Kidney (tissue), 14 donors: Measurements from ENCODE around the gene SBNO2. TPM values are rescaled to one million over a fixed set of nuclear protein-coding genes. Genes with fewer than 3 reads are reported as not detected.

Source experiments
- DNase-seq, 5 donors: peaks; one replicate each; pipeline ENCODE4 v3.0.0-alpha.2; 2013 to 2020
- FAIRE-seq: peaks from 2 replicates; lab custom pipeline; 2012; peaks lifted over from hg19 to GRCh38; lab: Jason Lieb, UNC
- H3K27ac ChIP-seq, 2 donors: one replicate each; pipeline ENCODE4 v1.7.0; 2013; ENCODE audit warnings: low read depth in 2 of 2, low read length in 2 of 2, inconsistent platforms in 1 of 2
- H3K27me3 ChIP-seq: one replicate; pipeline ENCODE4 v1.7.1; 2013; ENCODE audit warnings: low read length, inconsistent platforms; ENCODE audit not compliant: control insufficient read depth, insufficient read depth
- H3K36me3 ChIP-seq, 3 donors: one replicate each; pipeline versions ENCODE4 v1.7.0 to v1.7.1; 2013; ENCODE audit warnings: low read length in 3 of 3, control low read depth in 1 of 3, inconsistent platforms in 1 of 3; ENCODE audit not compliant: insufficient read depth in 3 of 3, control insufficient read depth in 2 of 3
- H3K4me1 ChIP-seq, 3 donors: one replicate each; pipeline versions ENCODE4 v1.7.0 to v1.7.1; 2013; ENCODE audit warnings: low read length in 3 of 3, inconsistent platforms in 1 of 3, low read depth in 1 of 3; ENCODE audit not compliant: control insufficient read depth in 2 of 3, insufficient read depth in 2 of 3
- H3K4me3 ChIP-seq, 3 donors: one replicate each; pipeline versions ENCODE4 v1.7.0 to v1.8.1; 2013; ENCODE audit warnings: low read length in 3 of 3, control low read depth in 1 of 3, inconsistent platforms in 1 of 3
- H3K9ac ChIP-seq, 3 donors: one replicate each; pipeline versions ENCODE4 v1.7.0 to v1.7.1; 2013; ENCODE audit warnings: low read length in 3 of 3, control low read depth in 1 of 3, inconsistent platforms in 1 of 3
- H3K9me3 ChIP-seq, 3 donors: one replicate each; pipeline versions ENCODE4 v1.7.0 to v1.7.1; 2013; ENCODE audit warnings: low read length in 3 of 3, control low read depth in 1 of 3, inconsistent platforms in 1 of 3; ENCODE audit not compliant: control insufficient read depth in 2 of 3, insufficient read depth in 1 of 3
- intact Hi-C: fragments of 100-400 bp; cut with DNase I; formaldehyde crosslinking; loops from one replicate; pipeline ENCODE4 v1.11.1; 2022
- polyA plus RNA-seq: library from polyadenylated mRNA; stranded (reverse); fragments of 350-450 nt; fragmentation: Illumina TruSeq; extraction: RNeasy Lipid Tissue Mini Kit (QIAGEN cat#74804); gene quantifications from one replicate; pipeline ENCODE4 v1.2.3, GENCODE V29; 2014; ENCODE audit warnings: low read depth, low replicate concordance; ENCODE audit not compliant: insufficient read depth
- total RNA-seq: library from RNA; stranded (reverse); fragmentation: NEBNext Ultra II Directional; extraction: Animal tissue kit (Norgen Biotek cat#: 25700); gene quantifications from one replicate; pipeline ENCODE4 v1.2.1, GENCODE V29; 2021
- TF ChIP-seq, protein P1 (sequence below): IDR thresholded peaks from 3 replicates; pipeline ENCODE4 v1.5.1; 2012; ENCODE audit warnings: mild to moderate bottlenecking, moderate library complexity, borderline replicate concordance; ENCODE audit not compliant: insufficient read depth; ENCODE audit errors: extremely low read depth
- donor health status: control.
- donor health status: control.
- donor health status: control.
- donor health status: control.
- donor health status: control.
- donor health status: DM: yes; HTN: yes; CAD: no.
- donor health status: Normal renal cell carcinoma (clear cell type).

The SBNO2 gene
- total and polyA plus RNA-seq, 2 donors from 2014 or later = 12.2 to 156 TPM

GRCh38 chr19:1079566-1080111 is 94.4 kb downstream of the SBNO2 start:
- H3K4me3 ChIP-seq = no peak overlapping the region
- TF ChIP-seq, protein P1, sequence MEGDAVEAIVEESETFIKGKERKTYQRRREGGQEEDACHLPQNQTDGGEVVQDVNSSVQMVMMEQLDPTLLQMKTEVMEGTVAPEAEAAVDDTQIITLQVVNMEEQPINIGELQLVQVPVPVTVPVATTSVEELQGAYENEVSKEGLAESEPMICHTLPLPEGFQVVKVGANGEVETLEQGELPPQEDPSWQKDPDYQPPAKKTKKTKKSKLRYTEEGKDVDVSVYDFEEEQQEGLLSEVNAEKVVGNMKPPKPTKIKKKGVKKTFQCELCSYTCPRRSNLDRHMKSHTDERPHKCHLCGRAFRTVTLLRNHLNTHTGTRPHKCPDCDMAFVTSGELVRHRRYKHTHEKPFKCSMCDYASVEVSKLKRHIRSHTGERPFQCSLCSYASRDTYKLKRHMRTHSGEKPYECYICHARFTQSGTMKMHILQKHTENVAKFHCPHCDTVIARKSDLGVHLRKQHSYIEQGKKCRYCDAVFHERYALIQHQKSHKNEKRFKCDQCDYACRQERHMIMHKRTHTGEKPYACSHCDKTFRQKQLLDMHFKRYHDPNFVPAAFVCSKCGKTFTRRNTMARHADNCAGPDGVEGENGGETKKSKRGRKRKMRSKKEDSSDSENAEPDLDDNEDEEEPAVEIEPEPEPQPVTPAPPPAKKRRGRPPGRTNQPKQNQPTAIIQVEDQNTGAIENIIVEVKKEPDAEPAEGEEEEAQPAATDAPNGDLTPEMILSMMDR = no peak
- FAIRE-seq (no peak), DNase-seq (peak in 1 of 5 donors; percentile 84)
- H3K27me3 ChIP-seq = no peaks in the 10 kb centered on the region
- no peaks in the 10 kb centered on the region for H3K36me3 ChIP-seq
- no peak overlapping the region for H3K27ac ChIP-seq
- no peaks in the 10 kb centered on the region for H3K9me3 ChIP-seq
- no peak overlapping the region for H3K9ac ChIP-seq
- peaks cover 0 to 7% (median 0%) of the 10 kb centered on the region in 3 donors for H3K4me1 ChIP-seq
- intact Hi-C loops = no loop called here

DNA sequence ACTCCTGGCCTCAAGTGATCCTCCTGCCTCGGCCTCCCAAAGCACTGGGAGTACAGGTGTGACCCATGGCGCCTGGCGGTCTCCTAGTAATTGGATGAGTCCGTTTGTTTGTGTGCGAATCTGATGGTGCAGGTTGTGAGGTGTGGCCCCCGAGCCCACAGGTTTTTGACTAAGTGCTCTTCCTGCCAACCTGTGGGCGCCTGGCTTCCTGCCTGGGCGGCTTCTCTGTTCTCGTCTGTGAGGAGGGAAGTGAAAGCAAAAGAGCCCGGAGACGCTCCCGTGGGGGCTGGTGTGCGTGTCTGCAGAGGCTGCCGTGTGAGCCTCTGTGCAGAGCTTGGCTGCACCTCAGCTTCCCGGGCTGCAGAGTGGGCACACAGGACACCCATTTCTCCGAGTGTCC is 97.1 kb downstream of the SBNO2 start:
- Histone ChIP-seq H3K9me3 (no peaks in the 10 kb centered on the region), H3K27ac (no peak overlapping the region), H3K36me3 (no peaks in the 10 kb centered on the region), H3K4me1 (peaks cover 0 to 3% (median 0%) of the 10 kb centered on the region in 3 donors), H3K9ac (no peak overlapping the region), H3K4me3 (no peak overlapping the region), H3K27me3 (peaks cover 3% of the 10 kb centered on the region)
- TF ChIP-seq, protein P1 = no peak
- intact Hi-C loops = no loop called here
- peak in 1 of 5 donors; percentile 90 for DNase-seq
- no peak for FAIRE-seq

GRCh38 chr19:1076046-1076386 is 98.1 kb downstream of the SBNO2 start:
- peaks cover 0 to 3% (median 0%) of the 10 kb centered on the region in 3 donors for H3K4me1 ChIP-seq
- H3K27me3 ChIP-seq = peaks cover 3% of the 10 kb centered on the region
- H3K9me3 ChIP-seq = no peaks in the 10 kb centered on the region
- FAIRE-seq (no peak), DNase-seq (no peak)
- no peaks in the 10 kb centered on the region for H3K36me3 ChIP-seq
- no peak overlapping the region for H3K4me3 ChIP-seq
- no peak overlapping the region for H3K9ac ChIP-seq
- TF ChIP-seq, protein P1 = no peak
- H3K27ac ChIP-seq = no peak overlapping the region
- intact Hi-C loops = no loop called here
